Keratinocyte (primary cell): Measurements from ENCODE around the gene ABCA3. TPM values are rescaled to one million over a fixed set of nuclear protein-coding genes. Genes with fewer than 3 reads are reported as not detected.

Source experiments
- DNase-seq: peaks from one replicate; pipeline ENCODE4 v3.0.0-alpha.2; 2011; ENCODE audit warnings: low read depth, missing footprints, low spot score
- FAIRE-seq: peaks from 2 replicates; lab custom pipeline; 2011; peaks lifted over from hg19 to GRCh38; lab: Jason Lieb, UNC
- H2AFZ ChIP-seq: 2 replicates; pipeline ENCODE4 v1.6.0; 2012; ENCODE audit warnings: low read length, control low read depth, inconsistent platforms; ENCODE audit not compliant: control insufficient read depth
- H3K27ac ChIP-seq: 2 replicates; pipeline ENCODE4 v1.5.1; 2011; ENCODE audit warnings: low read length; ENCODE audit not compliant: control insufficient read depth, insufficient read depth
- H3K27me3 ChIP-seq: 3 replicates; pipeline ENCODE4 v1.6.0; 2011; ENCODE audit warnings: low read length; ENCODE audit not compliant: control insufficient read depth, insufficient read depth; ENCODE audit errors: extremely low read depth
- H3K36me3 ChIP-seq, 2 experiments: 2 replicates in 1 of 2; 3 replicates in 1 of 2; pipeline ENCODE4 v1.5.1; 2011; ENCODE audit warnings: low read length in 2 of 2, mild to moderate bottlenecking in 1 of 2; ENCODE audit not compliant: control insufficient read depth in 2 of 2, insufficient read depth in 2 of 2; ENCODE audit errors: extremely low read depth in 1 of 2
- H3K4me1 ChIP-seq: 3 replicates; pipeline ENCODE4 v1.5.1; 2011; ENCODE audit warnings: low read length; ENCODE audit not compliant: control insufficient read depth, insufficient read depth; ENCODE audit errors: extremely low read depth
- H3K4me2 ChIP-seq: 3 replicates; pipeline ENCODE4 v1.6.0; 2011; ENCODE audit warnings: low read depth, low read length; ENCODE audit not compliant: control insufficient read depth, insufficient read depth; ENCODE audit errors: extremely low read depth
- H3K4me3 ChIP-seq, 3 experiments: fragments of 200-600 bp in 1 of 3; sonication (generic) in 1 of 3; 2 replicates in 2 of 3; 3 replicates in 1 of 3; pipeline ENCODE4 v1.5.1; 2011 to 2016; ENCODE audit warnings: low read length in 3 of 3, mild to moderate bottlenecking in 3 of 3, control low read depth in 2 of 3, inconsistent platforms in 1 of 3, low read depth in 1 of 3, mixed read lengths in 1 of 3, mixed run types in 1 of 3, moderate library complexity in 1 of 3; ENCODE audit not compliant: control insufficient read depth in 2 of 3, insufficient read depth in 2 of 3; ENCODE audit errors: extremely low read depth in 1 of 3
- H3K79me2 ChIP-seq: 2 replicates; pipeline ENCODE4 v1.6.0; 2012; ENCODE audit warnings: low read length; ENCODE audit not compliant: control insufficient read depth, insufficient read depth
- H3K9ac ChIP-seq: 3 replicates; pipeline ENCODE4 v1.6.0; 2011; ENCODE audit warnings: low read length; ENCODE audit not compliant: control insufficient read depth, insufficient read depth; ENCODE audit errors: extremely low read depth
- H3K9me1 ChIP-seq: 3 replicates; pipeline ENCODE4 v1.6.0; 2011; ENCODE audit warnings: low read length; ENCODE audit not compliant: control insufficient read depth, insufficient read depth; ENCODE audit errors: extremely low read depth
- H3K9me3 ChIP-seq: 2 replicates; pipeline ENCODE4 v1.5.1; 2012; ENCODE audit warnings: low read depth, low read length; ENCODE audit not compliant: control insufficient read depth
- H4K20me1 ChIP-seq: 3 replicates; pipeline ENCODE4 v1.6.0; 2011; ENCODE audit warnings: low read length; ENCODE audit not compliant: control insufficient read depth, insufficient read depth; ENCODE audit errors: extremely low read depth
- CTCF ChIP-seq, 3 experiments: IDR thresholded peaks in 1 of 3; conservative IDR thresholded peaks in 1 of 3; optimal IDR thresholded peaks in 1 of 3; 2 replicates in 2 of 3; 3 replicates in 1 of 3; pipeline versions ENCODE3 to v1.5.1; 2011; ENCODE audit warnings: low read length in 3 of 3, mild to moderate bottlenecking in 3 of 3, moderate library complexity in 2 of 3, control low read depth in 1 of 3, inconsistent platforms in 1 of 3; ENCODE audit not compliant: insufficient read depth in 2 of 3; ENCODE audit errors: extremely low read depth in 1 of 3
- EZH2 ChIP-seq: IDR thresholded peaks from one replicate; pipeline ENCODE4 v1.6.1; 2012; ENCODE audit warnings: inconsistent platforms, mild to moderate bottlenecking, low read length, moderate library complexity
- dilution Hi-C: fragments of 300-500 bp; cut with MboI; formaldehyde crosslinking; loops from one replicate; pipeline ENCODE4 v1.7.0; 2020; ENCODE audit warnings: low sequenced_read_pairs; ENCODE audit not compliant: extremely low pct_ligation_motif_present
- polyA plus RNA-seq, 5 experiments: library from polyadenylated mRNA; depleted of rRNA in 3 of 5; stranded (reverse) in 3 of 5; stranded (forward) in 1 of 5; unstranded in 1 of 5; fragments of >200 nt; gene quantifications; 1 replicate in 1 of 5; 2 replicates in 3 of 5; 3 replicates in 1 of 5; pipeline versions ENCODE4 v1.2.1 to v1.2.3, GENCODE V29; 2011 to 2012; ENCODE audit warnings: missing spikeins in 2 of 5, low read depth in 1 of 5, low replicate concordance in 1 of 5

Gene ABCA3
- polyA plus RNA-seq, 1 donor (not counting 4 experiments of a cell fraction or from before 2014, with no cell fraction given), result 0.08 TPM

GRCh38 chr16:2243781-2244180 lies 96.7 kb downstream of the ABCA3 start:
- H3K4me2 ChIP-seq, result no peak overlapping the region
- peaks cover 4% of the 10 kb centered on the region for H3K79me2 ChIP-seq
- dilution Hi-C loops, result no loop called here
- H3K27me3 ChIP-seq, result no peaks in the 10 kb centered on the region
- no peak overlapping the region for H3K4me3 ChIP-seq
- FAIRE-seq (no peak), DNase-seq (no peak)
- H3K9ac ChIP-seq, result no peak overlapping the region
- H3K9me1 ChIP-seq, result no peaks in the 10 kb centered on the region
- no peak overlapping the region for H2AFZ ChIP-seq
- no peak overlapping the region for H3K27ac ChIP-seq
- no peak for TF ChIP-seq CTCF (optimal IDR thresholded peaks at IDR 0.05 in 1 of 3, IDR thresholded peaks at IDR 0.05 in 1 of 3, conservative IDR thresholded peaks at IDR 0.05 in 1 of 3; ENCODE audit: extremely low read depth in 1 of 3, insufficient read depth in 2 of 3, low read length in 3 of 3)
- TF ChIP-seq EZH2, result no peak
- peaks cover 21 to 27% of the 10 kb centered on the region in 2 experiments for H3K36me3 ChIP-seq
- H3K9me3 ChIP-seq, result no peaks in the 10 kb centered on the region
- H3K4me1 ChIP-seq, result peaks cover 3% of the 10 kb centered on the region
- H4K20me1 ChIP-seq, result no peaks in the 10 kb centered on the region

- Histone ChIP-seq H3K4me1 (peaks cover 3% of the 10 kb centered on the region), H3K9me3 (no peaks in the 10 kb centered on the region), H3K4me3 (no peak overlapping the region), H3K27ac (no peak overlapping the region), H3K9ac (no peak overlapping the region), H3K4me2 (no peak overlapping the region), H2AFZ (no peak overlapping the region), H3K79me2 (no peaks in the 10 kb centered on the region), H3K36me3 (peaks cover 20 to 27% of the 10 kb centered on the region in 2 experiments), H4K20me1 (no peaks in the 10 kb centered on the region), H3K27me3 (peaks cover 5% of the 10 kb centered on the region), H3K9me1 (no peaks in the 10 kb centered on the region)
- TF ChIP-seq EZH2 (no peak), CTCF (optimal IDR thresholded peaks at IDR 0.05 in 1 of 3, IDR thresholded peaks at IDR 0.05 in 1 of 3, conservative IDR thresholded peaks at IDR 0.05 in 1 of 3; ENCODE audit: extremely low read depth in 1 of 3, insufficient read depth in 2 of 3, low read length in 3 of 3) (no peak)
- dilution Hi-C loops, result no loop called here
- DNase-seq (no peak), FAIRE-seq (no peak)
Observed at GRCh38 chr16:2243031-2243528, 97.4 kb downstream of the ABCA3 start.
